Hepatocyte (in vitro differentiated cells): ENCODE results near the gene UBTF. TPM values are rescaled to one million over a fixed set of nuclear protein-coding genes. Genes with fewer than 3 reads are reported as not detected.
A peak's percentile ranks its signal among the peaks of the same experiment; 100 is the strongest.

ENCODE experiments used
- DNase-seq: peaks from one replicate; pipeline ENCODE4 v3.0.0-alpha.2; 2016; ENCODE audit warnings: low spot score
- H2AFZ ChIP-seq: fragments of 200-600 bp; sonication (generic); 2 replicates; pipeline ENCODE4 v1.6.0; 2016; ENCODE audit warnings: antibody characterized with exemption, mild to moderate bottlenecking
- H3K27ac ChIP-seq: fragments of 200-600 bp; sonication (generic); 2 replicates; pipeline ENCODE4 v1.5.1; 2016; ENCODE audit warnings: mild to moderate bottlenecking
- H3K27me3 ChIP-seq: fragments of 200-600 bp; sonication (generic); 2 replicates; pipeline ENCODE4 v1.6.1; 2016
- H3K36me3 ChIP-seq: fragments of 200-600 bp; sonication (generic); replicated peaks from 2 replicates; pipeline ENCODE4 v1.5.1; 2016; ENCODE audit warnings: low read depth; ENCODE audit not compliant: insufficient read depth
- H3K4me1 ChIP-seq: fragments of 200-600 bp; sonication (generic); 2 replicates; pipeline ENCODE4 v1.5.1; 2016; ENCODE audit warnings: mild to moderate bottlenecking, moderate library complexity; ENCODE audit not compliant: insufficient read depth
- H3K4me2 ChIP-seq: fragments of 200-600 bp; sonication (generic); 2 replicates; pipeline ENCODE4 v1.6.0; 2016
- H3K4me3 ChIP-seq: fragments of 200-600 bp; sonication (generic); 2 replicates; pipeline ENCODE4 v1.5.1; 2016; ENCODE audit warnings: mild to moderate bottlenecking
- H3K79me2 ChIP-seq: fragments of 200-600 bp; sonication (generic); 2 replicates; pipeline ENCODE4 v1.6.0; 2017; ENCODE audit warnings: mild to moderate bottlenecking
- H3K9me2 ChIP-seq: fragments of 200-600 bp; sonication (generic); replicated peaks from 2 replicates; pipeline ENCODE4 v1.6.0; 2017; ENCODE audit warnings: mild to moderate bottlenecking; ENCODE audit not compliant: insufficient read depth
- H3K9me3 ChIP-seq: fragments of 200-600 bp; sonication (generic); 2 replicates; pipeline ENCODE4 v1.5.1; 2016; ENCODE audit warnings: low read depth, mild to moderate bottlenecking
- H4K20me1 ChIP-seq: fragments of 200-600 bp; sonication (generic); 2 replicates; pipeline ENCODE4 v1.6.0; 2016; ENCODE audit warnings: mild to moderate bottlenecking; ENCODE audit not compliant: insufficient read depth, poor library complexity, severe bottlenecking
- EZH2 ChIP-seq: fragments of 200-600 bp; sonication (generic); IDR thresholded peaks from 2 replicates; pipeline ENCODE4 v1.6.1; 2016; ENCODE audit warnings: antibody characterized with exemption, mild to moderate bottlenecking, borderline replicate concordance
- EZH2phosphoT487 ChIP-seq: fragments of 200-600 bp; sonication (generic); IDR thresholded peaks from one replicate; pipeline ENCODE4 v1.6.1; 2018; ENCODE audit warnings: antibody characterized with exemption, mild to moderate bottlenecking, low read depth, moderate library complexity; ENCODE audit not compliant: unreplicated experiment, severe bottlenecking
- WGBS: methylation state at CpG from one replicate; pipeline ENCODE4 v1.1.6; 2016; ENCODE audit warnings: low lambda C conversion rate; ENCODE audit errors: missing lambda C conversion rate; 5-methylcytosine and 5-hydroxymethylcytosine counted together
- polyA plus RNA-seq: library from polyadenylated mRNA; unstranded; fragments of >200 nt; fragmentation: Nextera tagmentation; extraction: Ambion mirVana; gene quantifications from 2 replicates; pipeline ENCODE4 v1.2.1, GENCODE V29; 2016
- total RNA-seq: library from RNA; depleted of rRNA; stranded (reverse); fragments of >200 nt; gene quantifications from 2 replicates; pipeline ENCODE4 v1.2.3, GENCODE V29; 2014
- TF ChIP-seq, protein P1 (sequence below): fragments of 200-600 bp; sonication (generic); IDR thresholded peaks from 2 replicates; pipeline ENCODE4 v1.5.1; 2016; ENCODE audit warnings: antibody characterized with exemption, mild to moderate bottlenecking; ENCODE audit not compliant: poor library complexity

Gene UBTF
- total and polyA plus RNA-seq, 2 experiments from 2014 or later, result 35.0 to 41.1 TPM

DNA sequence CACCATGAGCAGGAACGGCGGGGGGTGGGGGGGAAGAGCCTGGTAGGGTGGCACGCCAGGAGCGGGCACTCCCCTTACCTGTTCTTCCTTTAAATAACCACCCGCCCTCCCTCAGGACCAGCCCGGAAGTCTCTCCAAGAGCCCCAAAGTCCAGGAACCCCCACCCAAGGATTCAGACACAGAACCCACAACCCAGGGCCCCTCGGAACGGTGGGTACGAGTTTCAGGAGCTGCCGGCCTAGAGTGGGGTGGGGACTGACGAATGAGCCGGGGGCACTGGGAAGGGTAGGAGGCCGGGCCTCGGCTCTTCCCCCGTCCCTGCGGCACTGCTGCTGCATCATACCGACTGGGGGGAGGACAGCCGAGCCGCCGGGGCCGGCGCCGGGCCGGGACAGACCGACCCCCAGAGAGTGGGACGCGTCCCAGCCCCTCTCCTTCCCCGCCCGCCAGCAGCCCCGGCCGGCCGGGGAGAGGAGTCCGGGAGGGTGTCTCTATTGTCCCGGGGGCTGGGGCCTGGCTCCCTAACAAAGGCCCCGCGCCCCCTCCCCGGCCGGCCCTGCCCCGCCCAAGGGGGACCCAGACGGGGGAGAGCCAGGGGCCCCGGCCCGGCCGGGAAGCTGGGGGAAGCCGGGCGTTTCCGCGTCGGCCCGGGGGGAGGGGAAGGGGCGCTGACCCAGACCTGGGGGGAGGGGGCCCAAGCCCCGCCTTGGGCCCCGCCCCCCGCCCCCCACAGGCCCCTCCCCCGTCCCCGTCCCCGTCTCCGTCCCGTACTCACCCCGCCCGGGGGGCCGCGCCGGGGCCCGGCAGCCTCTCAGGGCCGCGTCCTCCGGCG is 20.5 kb downstream of the UBTF start:
- H2AFZ ChIP-seq, result peak overlapping the region; percentile 66
- H3K79me2 ChIP-seq, result peaks cover 44% of the 10 kb centered on the region
- no peaks in the 10 kb centered on the region for H3K27me3 ChIP-seq
- peak overlapping the region; percentile 95 for H3K4me3 ChIP-seq
- H3K4me2 ChIP-seq, result peak overlapping the region; percentile 97
- peaks cover 18% of the 10 kb centered on the region for H3K4me1 ChIP-seq
- TF ChIP-seq, protein P1, sequence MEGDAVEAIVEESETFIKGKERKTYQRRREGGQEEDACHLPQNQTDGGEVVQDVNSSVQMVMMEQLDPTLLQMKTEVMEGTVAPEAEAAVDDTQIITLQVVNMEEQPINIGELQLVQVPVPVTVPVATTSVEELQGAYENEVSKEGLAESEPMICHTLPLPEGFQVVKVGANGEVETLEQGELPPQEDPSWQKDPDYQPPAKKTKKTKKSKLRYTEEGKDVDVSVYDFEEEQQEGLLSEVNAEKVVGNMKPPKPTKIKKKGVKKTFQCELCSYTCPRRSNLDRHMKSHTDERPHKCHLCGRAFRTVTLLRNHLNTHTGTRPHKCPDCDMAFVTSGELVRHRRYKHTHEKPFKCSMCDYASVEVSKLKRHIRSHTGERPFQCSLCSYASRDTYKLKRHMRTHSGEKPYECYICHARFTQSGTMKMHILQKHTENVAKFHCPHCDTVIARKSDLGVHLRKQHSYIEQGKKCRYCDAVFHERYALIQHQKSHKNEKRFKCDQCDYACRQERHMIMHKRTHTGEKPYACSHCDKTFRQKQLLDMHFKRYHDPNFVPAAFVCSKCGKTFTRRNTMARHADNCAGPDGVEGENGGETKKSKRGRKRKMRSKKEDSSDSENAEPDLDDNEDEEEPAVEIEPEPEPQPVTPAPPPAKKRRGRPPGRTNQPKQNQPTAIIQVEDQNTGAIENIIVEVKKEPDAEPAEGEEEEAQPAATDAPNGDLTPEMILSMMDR, result no peak
- TF ChIP-seq EZH2 (no peak), EZH2phosphoT487 (no peak)
- no peaks in the 10 kb centered on the region for H3K9me3 ChIP-seq
- peak overlapping the region; percentile 100 for H3K27ac ChIP-seq
- peaks cover 3% of the 10 kb centered on the region for H4K20me1 ChIP-seq
- no peaks in the 10 kb centered on the region for H3K9me2 ChIP-seq
- DNase-seq, result peak; percentile 90
- no peaks in the 10 kb centered on the region for H3K36me3 ChIP-seq
- WGBS, result 0% methylated on average over 14 of the region's 68 CpGs

DNA sequence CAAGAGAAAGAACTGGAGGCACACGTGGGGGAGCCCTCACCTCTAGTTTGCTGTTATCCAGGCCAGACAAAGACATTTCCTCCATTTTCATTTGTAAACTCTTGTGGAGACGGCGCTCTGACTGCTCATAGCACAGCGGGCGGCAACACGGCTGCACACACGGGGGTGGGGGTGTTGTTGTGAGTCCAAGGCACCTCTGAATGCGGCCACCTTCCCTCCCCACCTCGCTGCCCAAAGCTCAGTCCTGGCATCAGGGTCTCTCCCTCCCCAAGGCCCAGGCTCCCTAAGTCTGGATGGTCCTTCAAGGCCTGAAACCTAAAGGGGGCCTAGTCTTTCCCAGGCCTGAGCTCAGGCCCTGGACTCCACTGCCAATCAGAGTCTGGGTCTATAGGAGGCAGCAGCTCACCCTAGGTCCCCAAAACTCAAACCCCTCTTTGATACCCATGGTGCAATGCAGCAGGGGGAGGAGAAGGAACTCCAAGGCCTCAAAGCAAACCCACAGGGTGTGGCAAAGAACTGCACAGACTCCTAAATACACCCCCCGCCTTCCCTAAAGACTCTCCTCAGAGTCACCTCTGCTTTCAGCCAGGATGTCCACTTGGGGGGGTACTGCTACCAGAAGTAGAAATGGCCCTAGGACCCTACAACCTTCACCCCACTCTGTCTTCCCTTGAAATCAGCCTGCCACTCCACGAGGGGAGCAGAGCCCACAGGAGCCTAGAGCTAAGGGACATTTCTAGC is 21.3 kb downstream of the UBTF start:
- Histone ChIP-seq H2AFZ (peak overlapping the region; percentile 66), H3K9me2 (no peaks in the 10 kb centered on the region), H3K4me2 (peak overlapping the region; percentile 97), H3K4me3 (peak overlapping the region; percentile 95), H3K36me3 (no peaks in the 10 kb centered on the region), H3K9me3 (no peaks in the 10 kb centered on the region), H3K27ac (peak overlapping the region; percentile 100), H4K20me1 (peaks cover 3% of the 10 kb centered on the region), H3K79me2 (peaks cover 44% of the 10 kb centered on the region), H3K27me3 (no peaks in the 10 kb centered on the region), H3K4me1 (peaks cover 18% of the 10 kb centered on the region)
- peak; percentile 58 for DNase-seq
- WGBS, result 66% methylated on average over 10 of the region's 11 CpGs
- TF ChIP-seq, protein P1, result peak; percentile 8
- no peak for TF ChIP-seq EZH2

DNA sequence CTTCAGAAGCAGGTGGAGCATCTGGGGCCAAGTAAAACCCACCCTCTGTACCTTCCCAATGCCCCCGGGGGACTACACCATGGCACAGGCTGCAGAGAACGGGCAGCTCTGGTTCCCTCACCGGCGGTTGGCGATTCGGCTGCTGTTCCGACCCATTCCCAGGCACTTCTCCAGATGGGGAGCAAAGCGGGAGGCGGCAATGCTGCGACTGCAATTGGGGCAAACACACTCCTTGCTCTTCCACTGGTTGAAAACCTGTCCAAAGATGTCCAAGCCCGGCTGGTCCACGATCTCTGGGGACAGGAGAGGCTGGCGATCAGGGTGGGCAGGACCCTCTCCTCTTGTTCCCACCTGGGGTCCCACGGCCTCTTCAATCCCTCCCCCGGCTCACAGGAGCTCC is 22.4 kb downstream of the UBTF start:
- H3K9me3 ChIP-seq, result no peaks in the 10 kb centered on the region
- peak overlapping the region; percentile 97 for H3K4me2 ChIP-seq
- no peak overlapping the region for H2AFZ ChIP-seq
- H3K9me2 ChIP-seq, result no peaks in the 10 kb centered on the region
- H3K27me3 ChIP-seq, result no peaks in the 10 kb centered on the region
- peaks cover 3% of the 10 kb centered on the region for H4K20me1 ChIP-seq
- peaks cover 18% of the 10 kb centered on the region for H3K4me1 ChIP-seq
- WGBS, result 98% methylated on average over 15 of the region's 15 CpGs
- no peak overlapping the region for H3K4me3 ChIP-seq
- H3K27ac ChIP-seq, result no peak overlapping the region
- H3K79me2 ChIP-seq, result peaks cover 44% of the 10 kb centered on the region
- DNase-seq, result no peak
- no peaks in the 10 kb centered on the region for H3K36me3 ChIP-seq
- TF ChIP-seq EZH2, result no peak
- TF ChIP-seq EZH2phosphoT487, result no peak
- TF ChIP-seq, protein P1, result no peak
